Stimulated activated CD4-positive, alpha-beta T cell treated with anti-CD3 and anti-CD28 coated beads, Interleukin-1b, Interleukin-23, amount 100 ng/mL, for 48 hours (primary cell): ENCODE data around the gene BRPF3.

Source experiments
- DNase-seq: peaks from one replicate; pipeline ENCODE4 v3.0.0-alpha.2; 2020

Gene BRPF3

DNA sequence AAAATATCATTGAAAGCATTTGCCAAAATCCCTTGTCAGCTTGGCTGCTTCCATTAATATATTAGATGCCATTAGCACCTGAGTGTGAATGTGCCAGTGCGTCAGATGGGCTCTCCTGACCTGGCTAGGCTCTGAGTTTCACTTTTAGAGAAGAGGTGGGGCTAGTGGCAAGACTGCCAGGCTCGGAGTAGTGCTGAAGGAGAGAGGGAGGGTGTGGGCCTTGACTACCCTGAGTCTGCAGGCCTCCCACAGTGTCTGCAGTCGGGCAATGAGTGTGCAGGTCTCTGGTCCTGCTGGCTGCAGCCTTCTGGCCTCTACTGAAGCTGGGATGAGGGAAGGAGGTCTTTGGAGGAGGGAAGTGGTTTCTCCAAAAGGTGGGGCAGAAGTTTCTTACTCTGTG is 38.8 kb downstream of the BRPF3 start:
- DNase-seq: no peak

DNA sequence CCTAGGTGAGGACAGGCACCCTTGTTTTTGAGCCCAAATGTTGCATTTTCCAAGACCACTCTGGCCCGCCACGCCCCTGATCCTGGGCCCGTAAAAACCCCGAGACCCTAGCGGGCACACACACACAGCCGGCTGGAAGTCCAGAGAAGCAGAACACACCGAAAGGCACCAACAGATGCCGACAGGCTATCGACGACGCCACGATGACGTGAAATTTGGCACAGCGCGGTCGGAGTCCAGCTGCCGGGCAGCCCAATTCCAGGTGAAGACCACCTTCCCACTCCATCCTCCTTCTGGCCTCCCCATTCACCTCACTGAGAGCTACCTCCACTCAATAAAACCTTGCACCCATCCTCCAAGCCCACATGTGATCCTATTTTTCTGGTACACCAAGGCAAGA is 39.3 kb downstream of the BRPF3 start:
- DNase-seq: no peak

DNA sequence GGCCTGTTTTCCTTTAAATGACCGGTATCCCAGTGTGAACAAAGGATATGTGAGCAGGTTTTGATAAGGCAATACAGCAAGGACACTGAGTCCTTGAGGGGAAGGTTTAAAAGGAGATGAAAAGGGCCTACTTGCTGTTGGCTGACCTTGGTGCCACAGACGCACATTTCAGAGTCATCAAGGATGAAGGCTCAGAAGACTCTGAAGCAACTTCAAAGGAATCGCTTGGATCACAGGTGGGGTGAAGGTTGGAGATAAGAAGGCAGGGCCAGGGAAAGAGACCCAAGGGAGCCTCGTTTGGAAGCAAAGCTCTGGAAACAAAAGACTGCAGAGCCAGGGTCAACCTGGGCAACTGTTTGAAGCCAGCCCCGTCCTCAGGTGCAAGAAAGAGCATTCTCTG is 43.2 kb downstream of the BRPF3 start:
- no peak for DNase-seq

DNA sequence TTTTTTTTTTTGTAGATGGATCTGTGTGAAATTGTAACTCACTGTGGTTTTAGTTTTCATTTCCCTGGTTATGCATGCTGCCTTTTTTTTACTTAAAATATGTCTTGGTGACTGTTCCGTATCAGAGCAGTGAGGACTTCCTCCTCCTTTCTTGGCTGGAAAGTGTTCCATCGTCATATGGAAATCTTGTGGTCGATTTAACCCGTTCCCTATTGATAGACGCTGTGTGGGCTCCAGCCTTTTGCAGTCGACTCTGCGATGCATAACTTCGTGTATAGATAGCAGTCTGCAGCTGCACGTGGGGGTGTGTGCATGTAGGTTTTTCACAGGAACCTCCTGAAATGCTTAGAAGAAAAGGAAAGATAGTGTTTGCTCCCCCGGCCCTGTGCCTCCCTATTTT is 45.2 kb downstream of the BRPF3 start:
- DNase-seq: no peak

DNA sequence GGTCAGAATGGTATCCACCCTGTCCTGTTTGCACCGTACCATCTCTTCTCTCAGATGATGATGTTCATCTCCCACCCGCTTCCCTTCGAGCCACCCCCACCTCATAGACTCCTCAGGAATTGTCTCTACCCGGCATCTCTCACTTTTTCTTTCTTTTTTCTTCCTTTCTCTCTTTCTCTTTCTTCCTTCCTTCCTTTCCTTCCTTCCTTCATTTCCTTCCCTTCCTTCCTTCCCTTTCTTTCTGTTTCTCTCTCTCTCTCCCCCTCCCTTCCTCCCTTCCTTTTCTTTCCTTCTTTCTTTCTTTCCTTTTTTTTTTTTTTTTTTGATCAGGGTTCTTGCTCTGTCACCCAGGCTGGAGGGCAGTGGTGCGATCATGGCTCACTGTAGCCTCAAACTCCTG is 45.6 kb downstream of the BRPF3 start:
- no peak for DNase-seq

DNA sequence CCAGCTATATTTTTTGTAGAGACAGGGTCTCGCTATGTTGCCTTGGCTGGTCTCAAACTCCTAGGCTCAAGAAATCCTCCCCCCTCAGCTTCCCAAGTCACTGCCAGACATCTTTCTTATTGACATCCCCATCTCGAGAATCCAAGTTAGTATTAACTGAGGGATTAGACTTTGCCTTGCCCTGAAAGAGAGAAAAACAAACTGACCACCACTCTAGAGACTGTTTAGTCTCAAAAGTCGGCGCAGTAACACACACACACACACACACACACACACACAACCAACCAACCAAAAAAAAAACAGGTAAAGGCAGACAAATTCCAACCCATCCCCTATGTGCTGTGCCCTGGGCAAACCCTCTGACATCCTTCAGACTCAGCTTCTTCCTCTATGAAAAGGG is 46.1 kb downstream of the BRPF3 start:
- DNase-seq: no peak

DNA sequence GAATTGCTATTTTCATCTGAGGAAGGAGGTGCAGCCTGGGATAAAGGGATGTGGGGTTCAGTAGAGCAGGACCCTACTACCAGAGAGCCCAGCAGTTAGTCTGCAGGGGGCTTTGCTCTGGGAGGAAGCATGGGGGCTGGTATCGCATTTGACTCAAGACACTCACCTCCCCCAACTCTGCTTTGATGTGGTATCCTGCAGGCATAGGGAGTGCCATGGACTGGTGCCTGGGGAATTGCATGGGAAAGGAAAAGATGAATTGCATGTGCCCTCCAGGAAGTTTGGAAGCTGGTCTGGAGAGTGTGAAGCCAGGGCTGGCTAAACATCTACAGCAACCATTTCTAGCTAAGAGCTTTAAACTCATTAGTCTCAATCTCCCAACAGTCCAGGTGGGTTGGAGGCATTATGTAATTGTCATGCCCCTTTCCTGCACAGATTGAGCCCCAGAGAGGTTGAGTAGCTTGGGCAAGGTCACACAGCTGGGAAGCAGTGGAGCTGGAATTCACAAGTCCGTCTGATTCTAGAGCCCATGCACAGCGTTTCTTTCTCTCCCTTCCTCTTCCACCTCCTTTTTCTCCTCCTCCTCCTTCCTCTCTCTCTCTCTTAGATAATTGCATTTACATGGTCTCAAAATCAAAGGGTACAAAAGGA is 47.1 kb downstream of the BRPF3 start:
- no peak for DNase-seq

DNA sequence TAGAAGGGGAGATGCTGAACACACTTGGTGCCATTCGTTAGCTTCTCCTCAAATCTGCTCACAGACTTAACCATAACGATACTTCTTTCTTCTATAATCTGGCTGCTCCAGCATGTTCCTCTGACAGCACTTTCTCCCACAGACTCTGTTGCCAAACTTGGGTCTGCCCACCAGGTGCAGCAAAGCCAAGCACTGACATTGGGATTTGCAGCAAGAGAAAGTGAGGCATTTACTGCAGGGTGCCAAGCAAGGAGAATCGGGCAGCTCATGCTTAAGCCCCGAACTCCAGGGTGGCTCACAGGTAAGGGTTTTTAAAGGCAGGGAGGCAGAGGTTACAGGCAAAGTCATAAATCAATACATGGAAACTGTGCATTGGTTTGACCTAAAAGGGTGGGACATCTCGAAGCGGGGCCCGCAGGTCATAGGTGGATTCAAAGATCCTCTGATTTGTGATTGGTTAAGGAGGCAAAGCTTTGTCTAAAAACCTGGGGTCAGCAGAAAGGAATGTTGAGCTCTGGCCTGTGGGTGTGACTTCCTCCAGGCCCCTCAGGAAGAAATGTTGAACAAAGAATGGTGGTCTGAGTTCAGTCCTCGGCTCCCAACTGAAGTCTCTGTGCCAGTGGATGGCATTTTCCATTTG is 48.2 kb downstream of the BRPF3 start:
- no peak for DNase-seq

DNA sequence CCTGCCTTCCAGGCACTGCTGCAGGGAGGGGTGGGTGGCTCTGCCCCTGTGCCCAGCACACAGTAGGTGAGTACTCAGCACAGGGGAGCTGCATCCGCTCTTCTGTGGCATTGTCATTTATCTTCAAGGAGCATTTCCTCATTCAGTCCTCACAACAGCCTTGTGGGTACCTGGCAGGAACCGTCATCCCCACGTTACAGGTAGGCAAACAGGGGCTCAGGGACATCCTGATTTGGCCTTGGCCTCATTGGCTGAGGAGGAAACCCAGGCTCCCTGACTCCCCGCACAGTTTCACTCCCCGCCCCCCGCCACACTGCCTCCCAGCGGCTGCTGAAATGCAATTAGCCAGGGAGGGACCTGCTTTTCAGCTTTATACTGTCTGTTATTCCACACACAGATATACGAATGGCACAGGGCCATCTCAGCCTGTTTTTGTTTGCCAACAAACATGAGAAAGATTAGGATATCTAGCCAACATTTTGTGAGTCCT is 49.1 kb downstream of the BRPF3 start:
- no peak for DNase-seq

DNA sequence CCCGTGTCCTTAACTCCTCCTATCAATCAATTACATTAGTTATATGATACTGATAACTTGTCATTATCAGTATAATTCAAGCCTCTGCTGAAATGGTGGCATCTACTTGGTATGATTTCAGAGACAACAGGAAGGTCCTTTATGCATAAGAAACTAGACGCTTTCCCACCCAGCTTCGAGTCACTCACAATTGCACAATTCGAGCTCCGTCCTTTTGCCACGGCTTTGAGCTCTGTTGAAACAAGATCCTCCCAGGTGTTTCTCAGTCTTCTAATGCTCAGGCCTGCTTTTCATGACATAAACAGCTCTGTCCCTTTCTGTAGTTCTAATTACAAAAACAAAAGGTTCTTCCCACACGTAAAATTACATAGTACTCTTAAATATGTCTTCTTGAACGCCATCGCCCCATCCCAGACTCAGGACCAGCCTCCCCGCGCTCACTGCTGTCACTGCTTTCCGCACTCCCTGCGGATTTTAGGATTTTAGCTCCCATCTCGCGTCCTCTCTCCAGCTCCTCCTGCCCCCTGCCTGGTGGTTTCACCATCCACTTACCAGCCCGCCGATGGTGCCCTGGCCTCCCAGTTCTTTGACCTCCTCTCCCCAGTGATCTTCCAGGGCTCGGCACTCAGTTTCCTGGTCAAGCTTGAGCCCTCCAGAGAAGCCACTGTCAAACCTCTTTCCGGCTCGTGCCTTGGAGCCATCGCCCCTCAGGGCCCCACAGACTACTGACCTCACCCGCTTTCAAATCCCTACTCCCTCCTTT is 50.1 kb downstream of the BRPF3 start:
- DNase-seq: no peak

DNA sequence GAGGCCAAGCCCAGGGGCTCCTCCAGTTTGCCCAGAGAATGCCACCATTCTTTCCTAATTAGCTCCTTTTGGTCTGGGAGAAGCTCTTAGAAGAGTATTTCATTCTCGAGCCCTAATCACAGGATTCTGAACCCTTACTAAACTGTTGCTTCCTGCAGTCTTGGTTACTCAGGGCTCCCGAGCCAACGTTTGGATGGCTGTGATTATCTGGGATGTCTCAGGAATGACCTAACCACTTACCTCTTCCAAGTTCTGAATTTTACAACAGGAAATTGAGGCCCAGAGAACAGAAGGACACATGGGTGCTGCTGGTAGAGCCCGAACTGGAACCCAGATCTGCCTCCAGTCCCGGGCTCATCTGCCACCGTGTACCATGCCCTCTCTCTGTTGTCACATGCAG is 51.1 kb downstream of the BRPF3 start:
- DNase-seq: no peak

DNA sequence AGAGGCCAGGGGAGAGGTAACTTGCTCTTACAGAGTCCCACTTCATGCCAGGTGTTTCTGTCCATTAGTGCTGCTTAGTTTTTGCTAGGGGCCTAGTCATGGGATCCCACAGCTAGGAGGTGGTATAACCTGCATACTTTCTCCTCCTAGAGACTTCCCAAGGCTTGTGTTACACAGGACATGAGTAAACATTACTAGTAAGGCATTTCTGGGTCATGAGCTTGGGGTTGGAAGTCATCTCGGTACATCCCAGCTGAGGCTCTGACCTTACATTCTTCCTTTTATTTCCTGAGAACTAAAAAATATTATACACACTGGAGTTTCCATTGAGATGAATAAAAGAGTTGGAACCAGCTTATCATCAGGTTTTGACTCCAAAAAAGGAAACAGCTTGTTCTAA is 52.4 kb downstream of the BRPF3 start:
- DNase-seq: no peak

DNA sequence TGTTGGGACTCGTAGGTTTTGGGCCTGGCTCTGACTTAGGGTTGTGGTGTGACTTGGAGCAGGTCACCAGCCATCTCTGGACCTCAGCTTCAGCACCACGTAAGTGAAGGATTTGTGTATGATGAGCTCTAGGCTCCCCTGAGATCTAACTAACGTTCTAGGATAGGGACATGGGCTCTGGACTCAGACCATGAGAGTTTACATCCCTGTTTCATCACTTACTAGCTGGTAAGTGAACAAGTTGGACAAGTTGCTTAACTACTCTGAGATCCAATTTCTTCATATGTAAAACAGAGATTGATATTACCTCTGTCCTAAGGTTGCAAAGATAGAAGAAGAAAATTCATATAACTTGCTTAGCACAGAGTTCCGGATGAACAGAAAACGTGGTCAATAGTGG is 53.0 kb downstream of the BRPF3 start:
- DNase-seq: no peak

DNA sequence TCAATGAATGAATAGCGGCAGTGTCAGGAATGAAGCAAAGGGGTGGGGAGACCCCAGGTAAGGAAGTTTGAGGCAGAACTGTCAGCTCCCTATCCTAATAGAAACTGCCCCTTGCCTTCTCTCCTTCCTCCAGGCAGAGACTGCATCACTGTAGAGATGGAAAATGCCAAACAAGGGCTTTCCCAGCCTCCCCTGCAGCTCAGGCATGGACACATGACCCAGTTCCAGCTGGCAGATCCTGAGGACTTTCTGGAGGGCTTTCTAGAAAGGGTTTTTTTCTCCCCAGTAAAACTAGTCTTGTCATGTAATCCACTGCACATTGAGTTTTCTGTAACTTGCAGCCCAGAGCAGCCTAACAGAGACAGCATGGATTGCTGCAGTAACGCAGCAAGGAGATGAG is 55.5 kb downstream of the BRPF3 start:
- no peak for DNase-seq

DNA sequence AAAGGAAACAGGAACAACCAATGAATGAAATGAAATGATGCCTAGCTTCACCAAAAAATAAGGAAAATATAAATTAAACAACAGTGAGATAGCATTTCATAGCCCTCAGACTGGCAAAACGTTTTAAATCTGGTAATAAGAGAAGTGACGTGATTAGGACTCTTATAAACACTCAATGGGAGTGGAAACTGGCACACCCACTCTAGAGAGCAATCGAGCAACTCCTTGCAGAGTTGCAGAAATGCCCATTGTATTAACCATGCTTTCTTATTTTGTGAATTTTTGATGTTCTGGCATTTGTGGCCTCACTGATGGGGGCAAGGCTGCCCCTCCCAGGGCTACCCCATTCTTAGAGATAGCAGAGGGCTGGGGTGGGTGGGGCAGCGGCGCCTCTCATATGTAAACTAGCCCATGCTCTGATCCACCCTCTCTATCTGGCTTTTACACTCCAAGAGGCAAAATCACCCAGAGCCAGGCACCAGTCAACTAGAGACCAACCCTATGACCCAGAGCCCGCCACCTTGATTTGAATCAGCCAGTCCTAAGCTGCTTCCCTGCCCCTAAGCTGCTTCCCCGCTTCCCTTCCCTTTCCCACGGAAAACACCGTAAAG is 67.0 kb downstream of the BRPF3 start:
- no peak for DNase-seq

DNA sequence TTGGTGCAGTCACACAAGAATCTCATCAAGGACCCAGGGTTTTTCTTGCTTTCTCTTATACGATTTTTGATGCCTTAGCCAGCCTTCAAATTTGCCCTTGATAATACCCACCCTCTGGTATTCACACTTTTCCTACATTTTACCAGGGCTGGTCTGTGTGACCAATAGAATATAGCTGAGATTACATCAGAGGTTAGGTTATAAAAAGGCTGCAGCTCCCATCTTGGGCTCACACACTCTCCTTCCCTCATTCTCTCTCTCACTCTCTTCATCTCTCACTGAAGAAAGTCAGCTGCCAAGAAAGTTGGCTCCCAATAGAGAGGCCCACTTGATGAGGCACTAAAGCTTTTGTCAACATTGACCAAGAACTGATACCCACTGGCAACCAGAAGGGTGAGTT is 69.2 kb downstream of the BRPF3 start:
- no peak for DNase-seq

DNA sequence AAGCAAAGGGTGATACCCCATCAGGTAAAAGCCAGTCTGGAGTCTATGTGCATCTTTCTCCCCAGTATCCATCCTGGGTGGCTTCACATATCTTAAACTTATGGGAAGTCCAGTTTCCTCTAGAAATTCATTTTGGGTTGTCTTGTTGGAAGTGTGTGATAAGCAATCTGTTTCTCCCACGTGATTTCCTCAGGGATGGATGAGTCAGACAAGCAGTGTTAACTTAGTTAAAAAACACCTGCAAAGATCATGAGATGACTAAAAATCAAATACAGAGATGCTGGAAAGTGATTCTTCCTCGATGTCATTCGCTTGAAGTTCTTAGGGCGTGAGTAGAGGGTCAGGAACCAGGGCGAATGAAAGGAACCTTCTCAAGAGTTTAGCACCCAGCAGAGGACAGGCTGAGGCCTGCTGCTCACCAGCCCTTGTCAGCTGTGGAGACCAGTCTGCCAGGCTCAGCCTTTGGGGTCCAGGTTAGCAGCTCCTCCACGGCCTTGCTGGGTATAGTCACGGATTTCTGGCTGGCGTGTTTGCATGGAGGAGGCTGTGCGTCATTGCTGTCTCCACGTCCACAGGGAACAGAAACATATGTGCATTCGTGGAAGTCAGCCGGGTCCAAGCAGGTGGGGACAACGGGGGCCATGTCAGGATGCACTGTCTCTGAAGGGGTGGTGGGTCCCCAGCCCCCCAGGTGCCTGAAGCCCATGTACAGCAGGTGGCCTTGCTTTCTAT is 70.5 kb downstream of the BRPF3 start:
- no peak for DNase-seq

DNA sequence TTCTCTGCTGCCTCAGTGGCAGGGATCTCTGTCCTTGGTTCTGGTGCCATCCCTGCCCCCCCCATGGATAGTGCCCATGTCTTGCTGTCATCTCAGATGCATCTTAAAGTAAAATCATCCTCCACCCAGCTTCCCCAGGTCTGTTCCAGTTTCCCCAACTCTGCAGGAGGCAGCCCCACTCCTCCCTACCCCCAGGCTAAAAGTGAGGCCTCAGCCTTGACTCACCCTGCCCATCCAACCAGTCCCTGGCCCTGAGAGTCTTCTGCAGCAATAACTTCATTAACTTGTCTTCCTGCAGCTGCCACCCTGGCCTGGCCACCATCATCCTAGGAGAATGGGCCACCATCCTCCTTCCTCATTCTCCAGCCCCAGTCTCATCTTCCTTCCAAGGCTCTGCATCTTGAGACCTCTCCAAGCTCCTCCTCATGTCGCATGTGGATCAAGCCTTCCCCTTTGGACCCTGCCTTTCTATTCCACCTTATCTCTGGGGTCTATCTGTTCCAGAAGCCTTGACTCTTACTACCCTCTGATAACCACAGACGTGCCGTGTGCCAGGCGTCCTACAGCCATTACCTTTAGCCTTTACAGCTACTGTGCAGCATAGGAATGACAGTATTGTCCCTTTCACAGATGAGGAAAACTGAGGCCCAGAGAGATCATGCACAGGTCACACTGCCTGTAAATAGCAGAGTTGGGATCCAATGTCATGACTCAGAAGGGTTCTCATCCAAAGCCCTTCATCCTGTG is 71.4 kb downstream of the BRPF3 start:
- DNase-seq: no peak

DNA sequence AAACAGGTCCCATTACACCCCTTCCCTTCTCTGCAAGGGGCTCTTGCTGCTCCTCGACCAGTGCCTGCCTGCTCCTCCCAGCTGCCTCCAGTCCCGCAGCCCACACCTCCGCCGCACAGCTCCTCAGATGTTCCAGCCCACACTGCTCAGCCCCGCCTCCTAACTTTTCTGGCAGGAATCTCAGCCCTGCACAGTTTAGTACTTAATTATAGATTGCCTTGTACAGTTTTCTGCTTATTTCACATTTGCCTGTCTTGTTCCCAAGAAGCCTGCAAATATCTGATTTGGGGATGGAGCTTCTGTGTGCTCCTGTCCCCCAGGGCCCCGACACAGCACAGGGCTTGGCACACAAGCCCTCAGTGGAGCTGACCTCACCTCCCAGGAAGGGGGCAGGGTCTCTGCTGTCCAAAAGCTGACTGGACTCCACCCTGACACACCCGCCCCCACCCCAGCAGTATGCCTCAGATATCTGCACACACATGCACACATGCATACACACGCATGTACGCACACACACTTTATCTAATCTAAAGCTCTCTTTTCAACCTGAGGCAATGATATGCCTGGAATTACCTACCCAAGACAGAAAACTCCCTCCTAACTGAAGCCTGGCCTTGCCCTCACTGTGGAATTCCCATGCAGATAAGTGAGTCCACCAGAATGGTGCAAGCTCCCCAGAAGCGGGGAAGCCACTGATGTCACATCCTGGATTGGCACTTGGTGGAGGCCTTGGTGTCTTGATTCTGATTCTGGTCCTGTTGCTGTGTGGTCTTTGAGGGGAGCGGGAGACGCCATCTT is 72.1 kb downstream of the BRPF3 start:
- no peak for DNase-seq

DNA sequence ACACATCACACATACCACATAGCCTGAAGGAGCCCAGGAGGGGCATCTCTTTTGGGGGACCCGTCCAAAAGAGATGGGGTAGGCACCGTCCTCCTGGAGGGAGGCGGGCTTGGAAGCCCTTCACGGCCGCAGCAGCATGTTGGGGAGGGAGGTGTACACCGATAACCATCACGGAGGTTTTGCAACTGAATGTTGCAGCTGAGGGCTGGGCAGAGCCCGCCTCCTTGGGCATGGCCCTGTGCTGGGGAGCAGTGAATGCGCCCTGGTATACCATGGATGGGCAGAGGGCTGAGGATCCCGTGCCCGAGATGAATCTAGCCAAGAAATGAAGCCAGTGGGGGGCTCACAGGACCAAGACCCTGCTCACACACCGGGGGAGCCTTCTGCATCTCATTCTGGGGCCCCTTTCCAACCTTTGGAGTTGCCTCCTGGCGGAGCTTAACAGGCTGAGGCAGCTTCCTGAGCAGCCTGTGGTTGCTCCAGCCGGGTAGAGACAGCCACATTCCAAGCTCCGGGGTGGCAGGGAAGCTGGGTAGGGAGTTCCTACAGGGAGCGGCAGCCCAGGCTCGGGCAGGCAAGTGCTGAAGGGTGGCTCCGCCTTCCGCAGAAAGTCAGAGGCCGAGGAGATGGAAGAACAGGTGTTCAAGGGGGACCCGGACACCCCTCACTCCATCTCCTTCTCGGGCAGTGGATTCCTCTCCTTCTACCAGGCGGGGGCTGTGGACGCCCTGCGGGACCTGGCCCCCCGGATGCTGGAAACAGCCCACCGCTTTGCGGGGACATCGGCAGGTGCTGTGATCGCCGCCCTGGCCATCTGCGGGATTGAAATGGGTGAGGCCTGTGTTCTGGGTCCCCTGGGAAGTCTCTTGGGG is 73.5 kb downstream of the BRPF3 start, which contains the start of gene PNPLA1:
Gene PNPLA1 (plus strand): TSS at position 227 of the 872 bp plus-strand sequence. CDS start 400 bp downstream, at position 627.
- DNase-seq: no peak
